Measurements from ENCODE around the gene KRT39.
"Not testable (repeated sequence)": the region's sequence is repeated elsewhere in the genome, so short reads cannot be mapped to it uniquely, and the experiment has no call there.

Gene KRT39

DNA sequence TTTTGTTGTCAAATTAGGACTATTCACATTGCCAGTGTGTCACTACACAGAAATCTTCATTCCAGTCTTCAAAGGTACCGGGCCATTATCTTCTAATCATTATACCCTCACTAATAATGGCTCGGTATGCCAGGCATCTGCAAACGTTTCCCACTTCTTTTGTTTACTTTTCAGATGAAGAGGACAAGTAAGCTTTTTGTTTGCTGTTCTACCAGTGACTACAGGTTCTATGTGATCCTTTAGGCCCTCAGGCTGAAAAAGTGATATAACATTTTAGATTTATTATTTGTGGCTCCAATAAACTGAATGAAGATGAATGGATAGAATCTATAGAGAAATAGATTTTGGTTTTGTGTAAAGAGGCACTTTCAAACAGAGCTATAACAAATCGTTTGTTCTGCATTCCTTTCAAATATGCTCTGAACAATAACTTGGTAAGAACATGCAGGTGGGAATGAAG lies 42.6 kb upstream of the KRT39 start:
- no peak overlapping the region for H3K4me3 ChIP-seq (ENCODE audit: low read depth, low read length)
- no peak for TF ChIP-seq CTCF (IDR thresholded peaks at IDR 0.05; ENCODE audit: low read depth, low read length)

DNA sequence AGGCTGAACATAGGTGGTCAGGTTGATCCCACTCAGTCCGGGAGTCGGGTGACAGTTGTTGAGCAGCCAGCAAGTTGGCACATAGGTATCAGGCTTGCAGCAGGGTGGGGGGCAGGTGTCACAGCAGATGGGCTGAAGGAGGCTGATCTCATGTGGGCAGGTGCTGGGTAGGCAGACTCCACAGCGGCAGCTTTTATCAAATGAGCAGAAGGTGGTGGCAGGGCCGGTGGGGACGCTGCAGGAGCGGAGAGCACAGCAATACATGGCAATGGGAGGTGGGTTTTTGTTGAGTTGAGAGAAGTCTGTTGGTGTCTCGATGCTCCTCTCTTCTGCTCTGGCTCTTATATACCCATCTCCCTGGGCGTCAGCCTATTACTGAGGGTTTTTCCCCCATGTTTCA lies 42.1 kb upstream of the KRT39 start, which contains the start of gene KRTAP3-1:
Gene KRTAP3-1 (minus strand): TSS at position 318 of the 400 bp plus-strand sequence. CDS start 54 bp downstream, at position 264.
- no peak within 1 kb of the TSS for H3K4me3 ChIP-seq (ENCODE audit: low read depth, low read length)
- no peak for TF ChIP-seq CTCF (IDR thresholded peaks at IDR 0.05; ENCODE audit: low read depth, low read length)

DNA sequence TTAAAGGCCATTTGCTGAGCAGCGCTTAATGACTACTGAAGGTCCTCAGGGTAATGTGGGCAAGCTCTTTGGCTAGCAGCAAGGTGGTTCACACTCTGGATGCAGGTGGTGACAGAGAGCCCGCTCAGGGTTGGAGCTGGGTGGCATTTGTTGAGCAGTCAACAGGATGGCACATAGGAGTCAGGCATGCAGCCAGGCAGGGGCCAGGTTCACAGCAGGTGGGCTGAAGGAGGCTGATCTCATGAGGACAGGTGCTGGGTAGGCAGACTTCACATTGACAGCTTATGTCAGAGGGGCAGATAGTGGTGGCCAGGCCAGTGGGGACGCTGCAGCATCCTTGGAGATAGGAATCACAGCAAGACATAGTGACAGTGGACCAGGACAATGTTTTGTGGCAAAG lies 37.6 kb upstream of the KRT39 start:
- H3K4me3 ChIP-seq (ENCODE audit: low read depth, low read length), result no peak overlapping the region
- TF ChIP-seq CTCF (IDR thresholded peaks at IDR 0.05; ENCODE audit: low read depth, low read length), result no peak

GRCh38 chr17:41003926-41004325 lies 37.2 kb upstream of the KRT39 start:
- H3K4me3 ChIP-seq (ENCODE audit: low read depth, low read length), result no peak overlapping the region
- no peak for TF ChIP-seq CTCF (IDR thresholded peaks at IDR 0.05; ENCODE audit: low read depth, low read length)

GRCh38 chr17:41002814-41003213 lies 36.1 kb upstream of the KRT39 start:
- no peak overlapping the region for H3K4me3 ChIP-seq (ENCODE audit: low read depth, low read length)
- TF ChIP-seq CTCF (IDR thresholded peaks at IDR 0.05; ENCODE audit: low read depth, low read length), result no peak

DNA sequence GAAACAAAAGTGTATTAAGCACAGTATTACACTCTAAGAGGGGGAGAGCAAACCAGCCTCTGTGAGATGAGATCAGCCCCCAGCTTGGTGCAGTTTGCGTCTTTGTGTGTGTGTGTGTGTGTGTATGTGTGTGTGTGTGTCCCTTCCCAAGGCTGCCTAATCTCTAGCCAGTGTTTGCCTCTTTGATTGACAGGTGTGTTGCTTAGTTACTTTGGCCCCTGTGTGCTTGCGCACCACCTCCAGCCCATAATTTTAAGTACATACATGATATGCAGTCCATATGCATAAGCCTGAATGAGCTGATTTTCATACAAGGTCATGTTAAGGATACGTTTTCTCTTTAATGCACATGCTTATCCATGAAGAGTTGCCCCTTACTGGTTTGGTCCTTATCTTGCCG lies 35.0 kb upstream of the KRT39 start:
- TF ChIP-seq CTCF (IDR thresholded peaks at IDR 0.05; ENCODE audit: low read depth, low read length), result no peak

GRCh38 chr17:40999563-40999962 lies 32.8 kb upstream of the KRT39 start, which contains the start of gene KRTAP3-2:
Gene KRTAP3-2, minus strand, starts transcription at chr17:40999906. Its CDS starts 53 bp downstream, at chr17:40999853.
- H3K4me3 ChIP-seq (ENCODE audit: low read depth, low read length), result not testable (repeated sequence)

More for the DNA sequence above, 35.0 kb upstream of the KRT39 start:
- H3K4me3 ChIP-seq (ENCODE audit: low read depth, low read length), result no peak overlapping the region

DNA sequence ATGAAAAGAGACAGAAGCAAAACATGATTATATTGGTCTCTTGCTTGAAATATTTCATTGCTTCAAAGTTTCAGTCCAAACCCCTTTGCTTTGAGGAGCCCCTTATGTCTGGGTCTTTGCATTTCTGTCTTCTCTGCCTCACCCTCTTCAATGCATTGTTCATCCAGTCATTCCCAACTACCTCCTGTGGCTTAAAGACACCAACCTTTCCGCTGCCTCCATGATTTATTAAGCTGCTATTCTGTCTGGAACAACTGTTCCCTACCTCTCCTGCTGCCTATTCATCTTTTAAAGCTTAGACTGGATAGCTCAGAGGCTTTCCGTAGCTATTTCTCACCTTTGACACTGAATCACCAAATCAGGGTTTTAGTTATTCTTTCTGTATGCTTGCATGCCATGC lies 30.6 kb upstream of the KRT39 start:
- no peak for TF ChIP-seq CTCF (IDR thresholded peaks at IDR 0.05; ENCODE audit: low read depth, low read length)

More for the DNA sequence above, 30.6 kb upstream of the KRT39 start:
- no peak overlapping the region for H3K4me3 ChIP-seq (ENCODE audit: low read depth, low read length)
